NCI-H146 treated with DMSO at 0.1 percent for 48 hours (cell line): Measurements from ENCODE around the gene FBXO15.

ENCODE experiments used
- DNase-seq: peaks from one replicate; lab custom pipeline; 2025; ENCODE audit not compliant: unreplicated experiment; lab: John Stamatoyannopoulos, UW

FBXO15 gene

GRCh38 chr18:74064510-74064909, 83.1 kb downstream of the FBXO15 start:
- peak; percentile 45 for DNase-seq

DNA sequence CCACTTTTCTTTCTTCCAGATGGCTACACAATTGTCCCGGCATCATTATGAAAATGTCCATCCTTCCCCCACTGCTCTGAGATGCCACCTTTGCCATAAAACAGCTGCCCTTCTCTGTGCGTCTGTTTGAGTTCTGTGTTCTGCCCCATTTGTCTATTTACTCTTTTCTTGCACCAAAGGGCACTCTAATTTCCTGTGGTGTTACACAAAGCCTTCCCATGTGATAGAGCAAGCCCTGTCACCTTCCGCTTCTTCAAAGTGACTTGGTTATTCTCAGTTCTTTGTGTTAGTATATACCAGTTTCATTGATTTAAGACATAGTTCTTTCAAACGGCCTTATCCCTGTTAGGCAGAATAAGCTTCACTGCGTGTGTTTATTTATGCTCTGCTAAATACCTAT, 84.1 kb downstream of the FBXO15 start:
- peak; percentile 74 for DNase-seq

GRCh38 chr18:74063023-74063422, 84.6 kb downstream of the FBXO15 start:
- DNase-seq = no peak

DNA sequence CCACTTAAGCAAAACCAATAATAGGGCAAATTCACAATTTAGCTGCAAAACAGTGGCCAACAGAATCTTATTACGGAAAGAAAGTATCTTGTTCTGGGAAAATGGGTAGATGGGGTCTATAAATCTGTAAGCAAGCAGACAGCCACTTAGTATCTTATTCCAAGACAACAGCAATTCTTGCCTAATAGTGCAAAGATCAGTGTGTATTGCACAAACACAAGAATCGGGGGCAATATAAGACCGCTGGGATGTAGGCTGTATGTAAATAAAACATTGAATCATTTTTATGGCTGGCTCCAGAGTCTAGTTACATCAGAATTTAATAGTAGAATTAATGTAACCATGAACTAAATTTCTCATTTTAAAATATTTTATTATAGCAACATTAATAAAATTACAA, 85.6 kb downstream of the FBXO15 start:
- DNase-seq = no peak

DNA sequence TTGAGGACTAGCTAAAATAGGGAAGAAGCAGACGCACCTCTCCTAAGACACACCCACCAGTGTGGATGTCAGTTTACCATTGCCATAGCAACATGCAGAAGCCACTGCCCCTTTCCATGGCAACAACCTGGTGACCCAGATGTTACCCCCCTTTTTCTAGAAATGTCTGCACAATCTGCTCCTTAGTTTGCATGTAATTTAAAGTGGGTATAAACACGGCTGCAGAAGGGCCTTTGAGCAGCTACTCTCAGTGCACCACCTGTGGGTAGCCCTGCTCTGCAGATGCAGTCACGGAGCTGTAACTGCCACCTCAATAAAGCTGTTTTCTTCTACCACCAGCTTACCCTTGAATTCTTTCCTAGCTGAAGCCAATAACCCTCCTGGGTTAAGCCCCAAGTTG, 87.1 kb downstream of the FBXO15 start:
- no peak for DNase-seq

- no peak for DNase-seq
Measured at GRCh38 chr18:74050807-74051206, 96.8 kb downstream of the FBXO15 start.

DNA sequence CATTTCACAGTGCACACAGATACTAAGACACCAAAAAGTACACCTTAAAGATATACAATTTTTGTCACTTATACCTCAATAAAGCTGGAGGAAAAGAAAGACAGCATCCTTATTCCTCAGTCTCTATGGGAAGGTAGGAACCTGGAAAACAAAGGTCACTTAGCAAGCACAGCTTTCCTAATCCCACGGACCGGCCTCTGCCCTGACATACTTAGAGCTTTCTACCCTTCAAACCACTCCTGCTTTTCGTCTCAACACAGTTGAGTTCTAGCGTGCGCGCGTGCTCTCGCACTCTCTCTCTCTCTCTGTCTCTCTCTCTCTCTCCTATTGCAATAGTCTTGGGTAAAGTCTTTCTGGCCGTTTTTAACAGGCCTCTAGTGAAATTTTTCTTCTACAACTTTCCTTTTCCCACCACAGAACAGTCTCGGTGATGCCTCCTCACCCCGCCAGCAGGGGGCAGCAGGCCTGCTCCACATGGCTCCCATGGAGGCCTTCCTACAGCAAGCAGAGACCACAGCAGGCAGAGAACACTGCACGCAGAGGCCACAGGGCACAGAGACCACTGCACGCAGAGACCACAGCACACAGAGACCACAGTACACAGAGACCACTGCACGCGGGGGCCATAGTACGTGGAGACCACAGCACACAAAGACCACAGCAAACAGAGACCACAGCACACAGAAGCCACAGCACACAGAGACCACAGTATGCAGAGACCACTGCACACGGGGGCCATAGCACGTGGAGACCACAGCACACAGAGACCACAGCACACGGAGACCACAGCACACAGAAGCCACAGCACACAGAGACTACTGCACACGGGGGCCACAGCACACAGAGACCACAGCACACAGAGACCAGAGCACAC, 106.9 kb downstream of the FBXO15 start:
- peak; percentile 38 for DNase-seq

GRCh38 chr18:74040008-74040407, 107.6 kb downstream of the FBXO15 start:
- DNase-seq = no peak

- DNase-seq = no peak
Measured at GRCh38 chr18:74029161-74029560, 118.5 kb downstream of the FBXO15 start.
